H9 (cell line): ENCODE results near the gene COL18A1. TPM values are rescaled to one million over a fixed set of nuclear protein-coding genes. Genes with fewer than 3 reads are reported as not detected.

Source experiments
- DNase-seq: peaks from one replicate; pipeline ENCODE4 v3.0.0-alpha.2; 2017
- H2AFZ ChIP-seq: one replicate; pipeline ENCODE4 v1.6.1; 2013; ENCODE audit warnings: mild to moderate bottlenecking, low read length, control low read depth, moderate library complexity
- H2AK5ac ChIP-seq: 2 replicates; pipeline ENCODE4 v1.6.1; 2013; ENCODE audit warnings: low read length, control low read depth, mixed read lengths; ENCODE audit not compliant: insufficient read length
- H2BK120ac ChIP-seq: one replicate; pipeline ENCODE4 v1.6.1; 2013; ENCODE audit warnings: low read depth, mild to moderate bottlenecking, low read length, control low read depth, inconsistent platforms; ENCODE audit not compliant: poor library complexity, severe bottlenecking
- H2BK12ac ChIP-seq: 2 replicates; pipeline ENCODE4 v1.6.1; 2013; ENCODE audit warnings: low read length, control low read depth, mixed read lengths, low read depth; ENCODE audit not compliant: insufficient read length
- H2BK15ac ChIP-seq: 2 replicates; pipeline ENCODE4 v1.6.1; 2013; ENCODE audit warnings: low read depth, low read length, control low read depth
- H2BK20ac ChIP-seq: one replicate; pipeline ENCODE4 v1.6.1; 2013; ENCODE audit warnings: low read depth, mild to moderate bottlenecking, low read length, control low read depth, inconsistent platforms; ENCODE audit not compliant: poor library complexity, severe bottlenecking
- H2BK5ac ChIP-seq: 2 replicates; pipeline ENCODE4 v1.6.1; 2013; ENCODE audit warnings: low read length, control low read depth, mixed read lengths; ENCODE audit not compliant: insufficient read length
- H3K14ac ChIP-seq: 2 replicates; pipeline ENCODE4 v1.6.1; 2013; ENCODE audit warnings: low read length, control low read depth; ENCODE audit not compliant: insufficient read depth
- H3K18ac ChIP-seq: 2 replicates; pipeline ENCODE4 v1.6.1; 2013; ENCODE audit warnings: low read depth, mild to moderate bottlenecking, mixed read lengths, low read length, control low read depth; ENCODE audit not compliant: insufficient read length
- H3K23ac ChIP-seq: 2 replicates; pipeline ENCODE4 v1.6.1; 2013; ENCODE audit warnings: low read length, control low read depth, mixed read lengths, low read depth; ENCODE audit not compliant: insufficient read length
- H3K23me2 ChIP-seq: 2 replicates; pipeline ENCODE4 v1.6.1; 2013; ENCODE audit warnings: low read depth, mild to moderate bottlenecking, mixed read lengths, low read length, control low read depth; ENCODE audit not compliant: insufficient read length, poor library complexity, severe bottlenecking
- H3K27ac ChIP-seq: 2 replicates; pipeline ENCODE4 v1.5.1; 2013; ENCODE audit warnings: low read length, control low read depth, mixed read lengths, low read depth; ENCODE audit not compliant: insufficient read length
- H3K27me3 ChIP-seq: 2 replicates; pipeline ENCODE4 v1.6.1; 2013; ENCODE audit warnings: low read length, control low read depth, inconsistent platforms; ENCODE audit not compliant: insufficient read depth
- H3K4ac ChIP-seq: 2 replicates; pipeline ENCODE4 v1.6.1; 2013; ENCODE audit warnings: low read depth, mild to moderate bottlenecking, control low read depth, inconsistent platforms, low read length, moderate library complexity
- H3K4me1 ChIP-seq: 2 replicates; pipeline ENCODE4 v1.6.1; 2013; ENCODE audit warnings: low read length, control low read depth, inconsistent platforms; ENCODE audit not compliant: insufficient read depth
- H3K4me2 ChIP-seq: 2 replicates; pipeline ENCODE4 v1.6.1; 2013; ENCODE audit warnings: low read length, control low read depth, mixed read lengths; ENCODE audit not compliant: insufficient read length, insufficient read depth
- H3K56ac ChIP-seq: 2 replicates; pipeline ENCODE4 v1.6.1; 2013; ENCODE audit warnings: low read depth, mild to moderate bottlenecking, mixed read lengths, low read length, control low read depth; ENCODE audit not compliant: insufficient read length
- H3K79me1 ChIP-seq: 2 replicates; pipeline ENCODE4 v1.6.1; 2013; ENCODE audit warnings: low read depth, mild to moderate bottlenecking, moderate library complexity, low read length, control low read depth, inconsistent platforms; ENCODE audit not compliant: insufficient read depth, poor library complexity, severe bottlenecking
- H3K79me2 ChIP-seq: 2 replicates; pipeline ENCODE4 v1.6.1; 2013; ENCODE audit warnings: low read length, control low read depth, inconsistent platforms; ENCODE audit not compliant: insufficient read depth
- H3K9ac ChIP-seq: 2 replicates; pipeline ENCODE4 v1.6.1; 2013; ENCODE audit warnings: low read length, control low read depth, mixed read lengths; ENCODE audit not compliant: insufficient read length; ENCODE audit errors: extremely low read depth
- H3K9me3 ChIP-seq: one replicate; pipeline ENCODE4 v1.6.1; 2013; ENCODE audit warnings: low read depth, low read length, inconsistent platforms; ENCODE audit not compliant: control insufficient read depth
- H3T11ph ChIP-seq: one replicate; pipeline ENCODE4 v1.6.1; 2013; ENCODE audit warnings: mild to moderate bottlenecking, low read length, control low read depth, inconsistent platforms
- H4K20me1 ChIP-seq: one replicate; pipeline ENCODE4 v1.6.1; 2013; ENCODE audit not compliant: control insufficient read depth, insufficient read length, insufficient read depth
- H4K5ac ChIP-seq: 2 replicates; pipeline ENCODE4 v1.6.1; 2013; ENCODE audit warnings: low read depth, mild to moderate bottlenecking, mixed read lengths, low read length, control low read depth; ENCODE audit not compliant: insufficient read length
- H4K8ac ChIP-seq: replicated peaks from 2 replicates; pipeline ENCODE4 v1.6.1; 2013; ENCODE audit warnings: low read length, control low read depth, mixed read lengths, low read depth; ENCODE audit not compliant: insufficient read length
- H4K91ac ChIP-seq: 2 replicates; pipeline ENCODE4 v1.6.1; 2013; ENCODE audit warnings: low read depth, mild to moderate bottlenecking, moderate library complexity, mixed read lengths, low read length, control low read depth; ENCODE audit not compliant: insufficient read length
- H3K27ac Mint-ChIP-seq, 3 experiments: 2 replicates in 2 of 3; 3 replicates in 1 of 3; pipeline ENCODE4 v1.8.0; 2020 to 2021; ENCODE audit warnings: mixed read lengths in 3 of 3, mild to moderate bottlenecking in 1 of 3, moderate library complexity in 1 of 3
- H3K27me3 Mint-ChIP-seq: 2 replicates; pipeline ENCODE4 v1.8.0; 2021; ENCODE audit warnings: low read depth, mild to moderate bottlenecking, moderate library complexity, mixed read lengths
- H3K36me3 Mint-ChIP-seq, 3 experiments: 2 replicates in 2 of 3; 3 replicates in 1 of 3; pipeline ENCODE4 v1.8.0; 2020 to 2021; ENCODE audit warnings: low read depth in 3 of 3, mixed read lengths in 3 of 3; ENCODE audit not compliant: insufficient read depth in 1 of 3
- H3K4me1 Mint-ChIP-seq, 2 experiments: 2 replicates each; pipeline ENCODE4 v1.8.0; 2020; ENCODE audit warnings: mixed read lengths in 2 of 2
- H3K4me3 Mint-ChIP-seq, 2 experiments: 2 replicates in 1 of 2; 3 replicates in 1 of 2; pipeline ENCODE4 v1.8.0; 2020 to 2021; ENCODE audit warnings: mild to moderate bottlenecking in 2 of 2, mixed read lengths in 2 of 2, moderate library complexity in 1 of 2
- H3K9me3 Mint-ChIP-seq, 2 experiments: 2 replicates in 1 of 2; 3 replicates in 1 of 2; pipeline ENCODE4 v1.8.0; 2020; ENCODE audit warnings: mild to moderate bottlenecking in 2 of 2, mixed read lengths in 2 of 2, moderate library complexity in 1 of 2
- CTCF ChIP-seq: fragments of 200-600 bp; sonication (generic); conservative IDR thresholded peaks from 3 replicates; pipeline ENCODE4 v1.8.0; 2021; ENCODE audit warnings: antibody characterized with exemption, mild to moderate bottlenecking
- WGBS: extraction: QIAGEN DNeasy Blood & Tissue Kit; methylation state at CpG from one replicate; pipeline ENCODE4 v1.1.7; 2013; ENCODE audit warnings: missing lambda C conversion rate, low lambda C conversion rate, mixed read lengths; ENCODE audit not compliant: insufficient read length; ENCODE audit errors: extremely low coverage; 5-methylcytosine and 5-hydroxymethylcytosine counted together
- total RNA-seq: library from RNA; stranded (reverse); gene quantifications from 2 replicates; pipeline ENCODE4 v1.2.1, GENCODE V29; 2021

The COL18A1 gene
- total RNA-seq, 1 experiment from 2014 or later, result 232 TPM

GRCh38 chr21:45358261-45358670, 46.7 kb upstream of the COL18A1 start:
- Histone ChIP-seq H3K9ac (no peak overlapping the region), H3K56ac (no peak overlapping the region), H2BK20ac (no peak overlapping the region), H3K79me2 (no peaks in the 10 kb centered on the region), H3T11ph (no peak overlapping the region), H3K23ac (no peak overlapping the region), H3K79me1 (no peaks in the 10 kb centered on the region), H4K20me1 (no peaks in the 10 kb centered on the region), H4K8ac (no peak overlapping the region), H3K18ac (no peak overlapping the region), H3K27me3 (no peaks in the 10 kb centered on the region), H2BK5ac (no peak overlapping the region), H2AFZ (no peak overlapping the region), H2BK120ac (no peak overlapping the region), H3K9me3 (no peaks in the 10 kb centered on the region), H2BK12ac (no peak overlapping the region), H3K27ac (no peak overlapping the region), H3K4me2 (no peak overlapping the region), H3K23me2 (no peaks in the 10 kb centered on the region), H2BK15ac (no peak overlapping the region), H2AK5ac (no peak overlapping the region), H3K4ac (no peak overlapping the region), H3K4me1 (0 out of 2 replicates have a peak, but pooled peaks cover 2% of the 10 kb centered on the region), H4K91ac (no peak overlapping the region), H4K5ac (no peak overlapping the region), H3K14ac (no peak overlapping the region)
- no peak for TF ChIP-seq CTCF
- Mint-ChIP-seq H3K27ac (no peak overlapping the region; a peak in 2 of 7 replicates), H3K9me3 (no peaks in the 10 kb centered on the region), H3K4me3 (no peak overlapping the region), H3K27me3 (no peaks in the 10 kb centered on the region; the same call in none of the 2 replicates), H3K4me1 (peaks cover 56 to 64% of the 10 kb centered on the region in 2 experiments), H3K36me3 (no peaks in the 10 kb centered on the region)
- no peak for DNase-seq
- WGBS, result no CpG with 5 or more reads among the region's 15 CpGs
